Heart left ventricle (tissue), 13 donors: ENCODE measurements around the gene RAD23A.

ENCODE experiments used
- CTCF ChIP-seq, 12 donors: fragments of 200-600 bp; sonication (generic) in 4 of 12; IDR thresholded peaks; one replicate each; pipeline versions ENCODE4 v1.5.0 to v1.8.0; 2018 to 2022; ENCODE audit warnings: antibody characterized with exemption in 12 of 12, mild to moderate bottlenecking in 5 of 12
- POLR2A ChIP-seq, 2 donors: fragments of 450-650 bp; IDR thresholded peaks; one replicate each; pipeline ENCODE4 v1.6.1; 2017; ENCODE audit warnings: antibody characterized with exemption in 2 of 2, mild to moderate bottlenecking in 2 of 2, moderate library complexity in 2 of 2
- donor health status: ischemic (EF 13 %, LVEDD 7.1; RV severe dilation, severe dysfunction).
- donor health status: DM: no; HTN: yes; CAD: no.
- donor health status: DM: no; HTN: no; CAD: no.
- donor health status: ischemic (EF 25% LVEDD 6.9; RV normal size, moderate dysfunction).
- donor health status: ischemic (EF 25% LVEDD 5.7; RV mildly dilated, moderate dysfunction).
- donor health status: ischemic (EF 35%, LVEDD 5.7; RV mildly dilated, moderate dysfunction).
- donor health status: nonischemic (EF 11% LVEDD 7.7; RV severe dilation, severe dysfunction).
- donor health status: DM: yes; HTN: yes; CAD: no.
- donor health status: PGD.
- donor health status: ischemic (EF 29% LVEDD 5.4; RV normal size, mild dysfunction).
- donor health status: nonischemic (EF 23%, LVEDD 6.1; RV moderate dilation, normal function).

- no peak for TF ChIP-seq CTCF (IDR thresholded peaks at IDR 0.05)
- TF ChIP-seq POLR2A (IDR thresholded peaks at IDR 0.05), result no peak
Observed at GRCh38 chr19:12922959-12923358, 22.7 kb upstream of the RAD23A start.
